Measurements from ENCODE around the gene NAE1. TPM values are rescaled to one million over a fixed set of nuclear protein-coding genes. Genes with fewer than 3 reads are reported as not detected.

The NAE1 gene
- total RNA-seq, 1 donor from 2014 or later, result 63.9 TPM

DNA sequence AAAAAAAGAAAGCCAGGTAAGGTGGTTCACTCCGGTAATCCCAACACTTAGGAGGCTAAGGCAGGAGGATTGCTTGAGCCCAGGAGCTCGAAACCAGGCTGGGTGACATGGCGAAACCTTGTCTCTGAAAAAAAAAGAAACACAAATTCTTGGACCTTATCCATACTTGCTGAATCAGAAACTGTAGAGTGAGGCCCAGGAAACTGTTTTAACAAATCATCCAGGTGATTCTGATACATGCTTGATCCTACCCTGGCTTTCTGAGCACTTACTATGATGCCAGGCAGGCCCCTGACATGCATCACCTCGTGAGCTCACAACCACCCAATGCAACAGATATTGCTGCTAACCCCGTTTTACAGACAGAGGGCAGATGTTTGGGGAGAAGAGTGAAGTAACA, 4.0 kb upstream of the NAE1 start:
- H3K27ac Mint-ChIP-seq (ENCODE audit: unreplicated experiment), result no peak overlapping the region
- H3K4me3 Mint-ChIP-seq (ENCODE audit: unreplicated experiment), result no peak overlapping the region
- no peak for DNase-seq (ENCODE audit: low spot score)
- H3K4me1 Mint-ChIP-seq (ENCODE audit: unreplicated experiment), result peaks cover 6% of the 10 kb centered on the region
- no peaks in the 10 kb centered on the region for H3K36me3 Mint-ChIP-seq (ENCODE audit: low read depth, unreplicated experiment)
- TF ChIP-seq, protein P1, sequence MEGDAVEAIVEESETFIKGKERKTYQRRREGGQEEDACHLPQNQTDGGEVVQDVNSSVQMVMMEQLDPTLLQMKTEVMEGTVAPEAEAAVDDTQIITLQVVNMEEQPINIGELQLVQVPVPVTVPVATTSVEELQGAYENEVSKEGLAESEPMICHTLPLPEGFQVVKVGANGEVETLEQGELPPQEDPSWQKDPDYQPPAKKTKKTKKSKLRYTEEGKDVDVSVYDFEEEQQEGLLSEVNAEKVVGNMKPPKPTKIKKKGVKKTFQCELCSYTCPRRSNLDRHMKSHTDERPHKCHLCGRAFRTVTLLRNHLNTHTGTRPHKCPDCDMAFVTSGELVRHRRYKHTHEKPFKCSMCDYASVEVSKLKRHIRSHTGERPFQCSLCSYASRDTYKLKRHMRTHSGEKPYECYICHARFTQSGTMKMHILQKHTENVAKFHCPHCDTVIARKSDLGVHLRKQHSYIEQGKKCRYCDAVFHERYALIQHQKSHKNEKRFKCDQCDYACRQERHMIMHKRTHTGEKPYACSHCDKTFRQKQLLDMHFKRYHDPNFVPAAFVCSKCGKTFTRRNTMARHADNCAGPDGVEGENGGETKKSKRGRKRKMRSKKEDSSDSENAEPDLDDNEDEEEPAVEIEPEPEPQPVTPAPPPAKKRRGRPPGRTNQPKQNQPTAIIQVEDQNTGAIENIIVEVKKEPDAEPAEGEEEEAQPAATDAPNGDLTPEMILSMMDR (IDR thresholded peaks at IDR 0.05; ENCODE audit: unreplicated experiment), result no peak
- peaks cover 7% of the 10 kb centered on the region for H3K27me3 Mint-ChIP-seq (ENCODE audit: unreplicated experiment)
- H3K9me3 Mint-ChIP-seq (ENCODE audit: unreplicated experiment), result no peaks in the 10 kb centered on the region

DNA sequence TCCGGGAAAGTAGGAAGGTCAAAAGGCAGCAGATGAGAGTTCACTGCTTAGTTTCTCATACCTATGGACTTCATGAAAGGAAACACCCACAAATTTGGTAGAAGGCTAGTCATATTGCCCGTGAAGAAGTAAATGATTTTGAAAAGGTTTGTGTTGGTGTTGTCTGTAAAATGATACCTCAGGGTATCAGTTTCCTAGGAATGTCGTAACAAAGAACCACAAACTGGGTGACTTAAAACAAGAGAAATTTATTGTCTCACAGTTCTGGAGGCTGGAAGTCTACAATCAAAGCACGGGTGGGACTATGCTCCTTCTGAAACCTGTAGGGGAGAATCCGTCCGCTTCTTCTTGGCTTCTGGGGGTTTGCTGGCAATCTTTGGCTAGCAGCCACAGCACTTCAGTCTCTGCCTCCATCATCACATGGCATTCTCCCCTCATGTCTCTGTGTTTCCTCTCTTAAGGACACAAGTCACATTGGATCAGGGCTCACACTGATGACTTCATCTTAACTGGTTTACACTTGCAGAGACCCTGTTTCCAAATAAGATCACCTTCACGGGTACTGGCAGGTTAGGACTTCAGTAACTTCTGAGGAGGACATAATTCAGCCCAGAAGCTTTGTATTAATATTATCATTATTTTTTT, 2.0 kb upstream of the NAE1 start:
- Mint-ChIP-seq H3K4me3 (ENCODE audit: unreplicated experiment) (no peak overlapping the region), H3K27ac (ENCODE audit: unreplicated experiment) (no peak overlapping the region), H3K9me3 (ENCODE audit: unreplicated experiment) (no peaks in the 10 kb centered on the region), H3K27me3 (ENCODE audit: unreplicated experiment) (no peaks in the 10 kb centered on the region), H3K36me3 (ENCODE audit: low read depth, unreplicated experiment) (peaks cover 3% of the 10 kb centered on the region), H3K4me1 (ENCODE audit: unreplicated experiment) (peaks cover 14% of the 10 kb centered on the region)
- no peak for DNase-seq (ENCODE audit: low spot score)
- TF ChIP-seq, protein P1 (IDR thresholded peaks at IDR 0.05; ENCODE audit: unreplicated experiment), result no peak

DNA sequence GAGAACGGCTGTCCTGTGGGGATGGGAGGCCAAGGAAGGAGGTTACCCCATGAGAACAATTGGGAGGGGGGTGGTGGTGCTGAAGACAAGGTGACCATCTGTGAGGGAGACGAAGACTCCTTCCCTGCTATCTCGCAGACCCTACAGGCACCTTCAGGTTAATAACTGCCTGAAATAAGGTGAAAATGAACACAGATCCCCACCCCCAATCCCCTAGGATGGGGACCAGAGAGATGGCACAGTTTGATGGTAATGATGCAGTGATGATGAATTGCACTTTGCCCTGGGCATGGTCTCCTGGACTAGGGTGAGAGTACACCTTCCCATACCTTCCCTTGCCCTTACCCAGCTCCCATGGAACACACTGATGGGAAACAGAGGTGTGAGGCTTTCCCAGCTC, 1.4 kb upstream of the NAE1 start:
- no peak overlapping the region for H3K27ac Mint-ChIP-seq (ENCODE audit: unreplicated experiment)
- no peak overlapping the region for H3K4me3 Mint-ChIP-seq (ENCODE audit: unreplicated experiment)
- H3K36me3 Mint-ChIP-seq (ENCODE audit: low read depth, unreplicated experiment), result peaks cover 5% of the 10 kb centered on the region
- H3K9me3 Mint-ChIP-seq (ENCODE audit: unreplicated experiment), result no peaks in the 10 kb centered on the region
- H3K27me3 Mint-ChIP-seq (ENCODE audit: unreplicated experiment), result no peaks in the 10 kb centered on the region
- H3K4me1 Mint-ChIP-seq (ENCODE audit: unreplicated experiment), result peaks cover 14% of the 10 kb centered on the region
- DNase-seq (ENCODE audit: low spot score), result no peak
- TF ChIP-seq, protein P1 (IDR thresholded peaks at IDR 0.05; ENCODE audit: unreplicated experiment), result no peak

DNA sequence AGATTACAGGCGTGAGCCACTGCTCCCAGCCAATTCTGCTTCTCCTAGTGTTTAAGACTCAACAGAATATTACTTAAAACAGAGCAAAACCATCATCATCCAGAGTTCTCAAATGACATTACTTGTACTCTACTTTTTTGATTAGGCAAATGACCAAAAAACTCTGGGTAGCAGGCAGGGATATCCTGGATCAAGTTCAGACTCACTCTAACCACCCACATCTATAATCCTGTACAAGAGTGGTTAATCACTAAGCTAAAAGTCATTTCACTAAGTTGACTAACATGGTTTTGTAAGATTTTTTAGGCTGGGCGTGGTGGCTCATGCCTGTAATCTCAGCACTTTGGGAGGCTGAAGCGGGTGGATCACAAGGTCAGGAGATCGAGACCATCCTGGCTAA, 6.8 kb downstream of the NAE1 start:
- Mint-ChIP-seq H3K4me3 (ENCODE audit: unreplicated experiment) (no peak overlapping the region), H3K27ac (ENCODE audit: unreplicated experiment) (no peak overlapping the region), H3K27me3 (ENCODE audit: unreplicated experiment) (peaks cover 3% of the 10 kb centered on the region), H3K9me3 (ENCODE audit: unreplicated experiment) (no peaks in the 10 kb centered on the region), H3K36me3 (ENCODE audit: low read depth, unreplicated experiment) (peaks cover 17% of the 10 kb centered on the region), H3K4me1 (ENCODE audit: unreplicated experiment) (peaks cover under 1% of the 10 kb centered on the region)
- TF ChIP-seq, protein P1 (IDR thresholded peaks at IDR 0.05; ENCODE audit: unreplicated experiment), result no peak
- no peak for DNase-seq (ENCODE audit: low spot score)

DNA sequence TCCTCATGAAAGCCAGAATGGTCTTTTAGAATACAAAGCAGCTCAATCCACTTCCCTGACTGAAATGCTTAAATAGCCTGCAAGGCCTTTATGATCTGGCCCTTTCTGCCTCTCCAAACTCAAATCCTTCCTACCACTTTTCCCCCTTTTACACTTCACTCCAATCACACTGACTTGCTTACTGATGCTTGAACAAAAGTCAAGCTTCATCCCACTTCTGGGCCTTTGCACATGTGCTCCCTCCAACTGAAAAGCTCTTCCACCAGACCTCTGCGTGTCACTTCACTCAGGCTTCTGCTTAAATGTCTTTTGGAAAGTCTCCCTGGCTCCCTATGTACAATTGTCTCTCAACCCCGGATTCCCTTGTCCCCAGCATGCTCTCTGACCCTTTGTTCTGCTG, 16.0 kb downstream of the NAE1 start:
- Mint-ChIP-seq H3K27me3 (ENCODE audit: unreplicated experiment) (no peaks in the 10 kb centered on the region), H3K27ac (ENCODE audit: unreplicated experiment) (no peak overlapping the region), H3K36me3 (ENCODE audit: low read depth, unreplicated experiment) (peaks cover 26% of the 10 kb centered on the region), H3K4me1 (ENCODE audit: unreplicated experiment) (no peaks in the 10 kb centered on the region), H3K4me3 (ENCODE audit: unreplicated experiment) (no peak overlapping the region), H3K9me3 (ENCODE audit: unreplicated experiment) (no peaks in the 10 kb centered on the region)
- DNase-seq (ENCODE audit: low spot score), result no peak
- TF ChIP-seq, protein P1 (IDR thresholded peaks at IDR 0.05; ENCODE audit: unreplicated experiment), result no peak

Data from endothelial cell (in vitro differentiated cells).